GM12878 (cell line): ENCODE measurements around the gene SLC66A3. TPM values are rescaled to one million over a fixed set of nuclear protein-coding genes. Genes with fewer than 3 reads are reported as not detected.

Source experiments
- ATAC-seq: fragments of 200-7000 bp; cut with Tn5 transposase; 3 replicates; pipeline ENCODE4 v1.9.1; 2020; ENCODE audit warnings: mild to moderate bottlenecking, moderate library complexity
- BruUV-seq: library from RNA; stranded (reverse); fragments of 400-500 nt; replicated peaks from 2 replicates; lab custom pipeline; 2021; lab: Mats Ljungman, UMichigan
- CTCF ChIA-PET: fragments of 300-600 bp; sonication (Branson Sonifier 250); formaldehyde crosslinking; extraction: SDS; loops from one replicate; lab custom pipeline; 2021; ENCODE audit warnings: inconsistent platforms; lab: Yijun Ruan, JAX
- POLR2A ChIA-PET: fragments of 350-600 bp; formaldehyde crosslinking; extraction: SDS; loops from one replicate; lab custom pipeline; 2021; ENCODE audit warnings: inconsistent platforms; lab: Charles Lee
- RAD21 ChIA-PET: fragments of 300-600 bp; sonication (Branson Sonifier 250); formaldehyde crosslinking; loops from one replicate; lab custom pipeline; 2023; ENCODE audit warnings: antibody characterized with exemption; ENCODE audit not compliant: unreplicated experiment; lab: Charles Lee
- SMC1A ChIA-PET: fragments of 300-600 bp; sonication (Branson Sonifier 250); formaldehyde crosslinking; loops from one replicate; lab custom pipeline; 2023; ENCODE audit not compliant: unreplicated experiment, uncharacterized antibody; lab: Charles Lee
- DNase-seq: peaks from one replicate; pipeline ENCODE4 v3.0.0-alpha.2; 2011; ENCODE audit warnings: low read depth, low spot score
- FAIRE-seq: peaks from 3 replicates; lab custom pipeline; 2011; peaks lifted over from hg19 to GRCh38; lab: Jason Lieb, UNC
- H2AFZ ChIP-seq: 2 replicates; pipeline ENCODE4 v1.6.0; 2011; ENCODE audit warnings: low read depth, low read length, control low read depth; ENCODE audit not compliant: control insufficient read depth
- H3K27ac ChIP-seq: 2 replicates; pipeline ENCODE4 v1.5.1; 2011; ENCODE audit warnings: control low read depth; ENCODE audit not compliant: control insufficient read depth, insufficient read depth
- H3K27me3 ChIP-seq, 2 experiments: replicated peaks in 1 of 2; 2 replicates each; pipeline versions ENCODE4 v1.6.0 to v1.6.1; 2011; ENCODE audit warnings: low read length in 1 of 2; ENCODE audit not compliant: control insufficient read depth in 2 of 2, insufficient read depth in 2 of 2
- H3K36me3 ChIP-seq, 2 experiments: 2 replicates each; pipeline ENCODE4 v1.5.1; 2011; ENCODE audit warnings: low read length in 1 of 2; ENCODE audit not compliant: control insufficient read depth in 2 of 2, insufficient read depth in 2 of 2
- H3K4me1 ChIP-seq: 2 replicates; pipeline ENCODE4 v1.6.1; 2011; ENCODE audit warnings: mild to moderate bottlenecking, low read length, moderate library complexity, mixed read lengths; ENCODE audit not compliant: control insufficient read depth, insufficient read depth
- H3K4me2 ChIP-seq: 2 replicates; pipeline ENCODE4 v1.6.0; 2011; ENCODE audit warnings: control low read depth; ENCODE audit not compliant: control insufficient read depth, insufficient read depth
- H3K4me3 ChIP-seq: fragments of 200-600 bp; sonication (generic); 2 replicates; pipeline ENCODE4 v1.5.1; 2016
- H3K79me2 ChIP-seq: 2 replicates; pipeline ENCODE4 v1.6.0; 2011; ENCODE audit warnings: low read length; ENCODE audit not compliant: control insufficient read depth, insufficient read depth
- H3K9ac ChIP-seq: 2 replicates; pipeline ENCODE4 v1.8.0; 2011; ENCODE audit warnings: low read length, control low read depth, mixed read lengths; ENCODE audit not compliant: control insufficient read depth, insufficient read depth
- H3K9me3 ChIP-seq: replicated peaks from 3 replicates; pipeline ENCODE4 v1.5.1; 2011; ENCODE audit warnings: mild to moderate bottlenecking, low read length; ENCODE audit not compliant: control insufficient read depth, insufficient read depth
- H4K20me1 ChIP-seq: 2 replicates; pipeline ENCODE4 v1.6.0; 2011; ENCODE audit not compliant: control insufficient read depth, insufficient read depth
- CBFB ChIP-seq: IDR thresholded peaks from 2 replicates; pipeline ENCODE4 v1.6.1; 2016; ENCODE audit warnings: antibody characterized with exemption, low read depth
- EGR1 ChIP-seq, 2 experiments: IDR thresholded peaks; 1 replicate in 1 of 2; 2 replicates in 1 of 2; pipeline ENCODE4 v1.6.1; 2011 to 2012; ENCODE audit warnings: low read depth in 2 of 2, low read length in 2 of 2, borderline replicate concordance in 1 of 2, mild to moderate bottlenecking in 1 of 2, moderate library complexity in 1 of 2
- NFIC ChIP-seq: IDR thresholded peaks from 2 replicates; pipeline ENCODE4 v1.6.1; 2012; ENCODE audit warnings: low read depth, mild to moderate bottlenecking, inconsistent platforms, low read length, moderate library complexity
- NFYB ChIP-seq: IDR thresholded peaks from 2 replicates; pipeline ENCODE4 v1.6.1; 2011; ENCODE audit warnings: low read depth, mild to moderate bottlenecking, low read length, improper control_type of control experiment, moderate library complexity; ENCODE audit not compliant: insufficient read depth
- NR2C2 ChIP-seq: IDR thresholded peaks from 2 replicates; pipeline ENCODE4 v1.6.1; 2011; ENCODE audit warnings: borderline replicate concordance, low read depth; ENCODE audit not compliant: control insufficient read depth, insufficient read length
- NR2F1 ChIP-seq: fragments of 450-650 bp; conservative IDR thresholded peaks from 2 replicates; pipeline ENCODE4 v1.6.1; 2017; ENCODE audit warnings: mild to moderate bottlenecking
- PAX5 ChIP-seq: IDR thresholded peaks from 2 replicates; pipeline ENCODE4 v1.6.1; 2011; ENCODE audit warnings: low read depth, low read length, borderline replicate concordance
- PML ChIP-seq: IDR thresholded peaks from 2 replicates; pipeline ENCODE4 v1.6.1; 2012; ENCODE audit warnings: low read length, inconsistent platforms
- POLR2AphosphoS2 ChIP-seq: IDR thresholded peaks from 2 replicates; pipeline ENCODE4 v1.6.1; 2011; ENCODE audit warnings: low read depth, mild to moderate bottlenecking, low read length, improper control_type of control experiment, moderate library complexity
- RCOR1 ChIP-seq: conservative IDR thresholded peaks from 2 replicates; pipeline ENCODE4 v1.6.1; 2012; ENCODE audit warnings: low read depth, low read length, improper control_type of control experiment
- SPI1 ChIP-seq: IDR thresholded peaks from 2 replicates; pipeline ENCODE4 v1.6.1; 2011; ENCODE audit warnings: low read depth, mild to moderate bottlenecking, low read length, moderate library complexity, borderline replicate concordance; ENCODE audit not compliant: insufficient read depth
- SREBF1 ChIP-seq: IDR thresholded peaks from 2 replicates; pipeline ENCODE4 v1.6.1; 2012; ENCODE audit warnings: mild to moderate bottlenecking, low read length
- SRF ChIP-seq, 2 experiments: IDR thresholded peaks; 2 replicates each; pipeline ENCODE4 v1.6.1; 2011; ENCODE audit warnings: low read depth in 2 of 2, low read length in 2 of 2, mild to moderate bottlenecking in 1 of 2, moderate library complexity in 1 of 2
- STAT1 ChIP-seq: fragments of 450-650 bp; conservative IDR thresholded peaks from 2 replicates; pipeline ENCODE4 v1.6.1; 2014; ENCODE audit warnings: antibody characterized with exemption, mild to moderate bottlenecking
- ZSCAN29 ChIP-seq: fragments of 450-650 bp; IDR thresholded peaks from 2 replicates; pipeline ENCODE4 v1.6.1; 2017; ENCODE audit warnings: mild to moderate bottlenecking, moderate library complexity
- WGBS: methylation state at CpG from one replicate; pipeline ENCODE4 v1.1.6; 2016; ENCODE audit warnings: low lambda C conversion rate; ENCODE audit not compliant: insufficient replicate concordance, insufficient coverage; ENCODE audit errors: missing lambda C conversion rate; 5-methylcytosine and 5-hydroxymethylcytosine counted together
- in situ Hi-C: fragments of 300-500 bp; cut with MboI; formaldehyde crosslinking; loops from 9 replicates; pipeline ENCODE4 v1.14.3; 2018; ENCODE audit warnings: mixed read lengths
- intact Hi-C: fragments of 100-400 bp; cut with micrococcal nuclease; formaldehyde crosslinking; loops from one replicate; pipeline ENCODE4 v1.14.2; 2022; ENCODE audit not compliant: unreplicated experiment
- polyA plus RNA-seq, 11 experiments: library from polyadenylated mRNA; depleted of rRNA in 4 of 11; unstranded in 6 of 11; stranded (reverse) in 5 of 11; fragments of >200 nt; fragmentation: Nextera tagmentation in 4 of 11; fragmentation: Illumina TruSeq in 1 of 11; extraction: Ambion mirVana in 4 of 11; extraction: Trizol in 1 of 11; gene quantifications; 1 replicate in 1 of 11; 2 replicates in 10 of 11; pipeline versions ENCODE4 v1.2.1 to v1.2.3, GENCODE V29; 2011 to 2016; ENCODE audit warnings: inconsistent platforms in 2 of 11, missing spikeins in 2 of 11, low read depth in 1 of 11
- total RNA-seq, 4 experiments: library from RNA; depleted of rRNA in 3 of 4; stranded (reverse); fragments of >200 nt in 3 of 4; fragmentation: Illumina TruSeq in 1 of 4; extraction: Trizol in 1 of 4; gene quantifications; 2 replicates each; pipeline versions ENCODE4 v1.2.1 to v1.2.3, GENCODE V29; 2013 to 2021
- TF ChIP-seq, protein P1 (sequence below): IDR thresholded peaks from 2 replicates; pipeline ENCODE4 v1.6.1; 2011; ENCODE audit warnings: borderline replicate concordance, low read depth, mild to moderate bottlenecking, moderate library complexity, mixed read lengths, low read length; ENCODE audit not compliant: insufficient read depth; ENCODE audit errors: extremely low read length

The SLC66A3 gene
- total and polyA plus RNA-seq, 10 of the 15 experiments (the other 5 are each of a cell fraction or from before 2014, with no cell fraction given) = 1.4 to 14.2 (median 6.4) TPM

DNA sequence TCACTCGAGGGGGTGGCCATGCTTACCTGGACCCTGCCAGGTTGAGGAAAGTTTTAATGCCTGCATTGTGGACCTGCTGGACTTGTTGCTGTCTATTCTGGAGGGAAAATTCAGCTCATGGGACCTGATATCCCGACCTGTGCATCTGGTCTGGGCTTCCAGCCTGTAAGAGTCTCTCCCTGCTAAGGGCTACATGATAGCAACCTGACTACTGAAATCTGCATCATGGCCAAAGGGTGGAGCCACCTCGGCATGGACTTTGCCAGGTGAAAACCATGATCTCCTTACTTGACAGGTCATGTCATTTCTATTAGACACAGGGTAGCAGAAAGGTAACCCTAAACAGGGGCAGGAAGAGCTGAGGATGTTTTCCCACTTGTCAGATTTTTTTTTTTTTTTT is 12.9 kb upstream of the SLC66A3 start:
- H3K4me1 ChIP-seq = no peaks in the 10 kb centered on the region
- WGBS = 0% methylated on average over 3 of the region's 3 CpGs
- no peak for DNase-seq
- H3K36me3 ChIP-seq = no peaks in the 10 kb centered on the region
- POLR2A ChIA-PET = interaction anchor here (0.7 kb wide), 1 partner anchor 19 kb away, joined by 7 read pairs; no protein-coding TSS in a partner anchor
- FAIRE-seq = no peak
- TF ChIP-seq NR2F1 (no peak), PML (no peak), NR2C2 (no peak), NFIC (no peak), ZSCAN29 (no peak), POLR2AphosphoS2 (no peak), NFYB (no peak), EGR1 (IDR thresholded peaks at IDR 0.05; ENCODE audit: borderline replicate concordance in 1 of 2, low read depth in 2 of 2, low read length in 2 of 2) (no peak), CBFB (no peak), SRF (IDR thresholded peaks at IDR 0.05; ENCODE audit: low read depth in 2 of 2, low read length in 2 of 2) (no peak), RCOR1 (no peak), PAX5 (no peak), STAT1 (no peak), SPI1 (no peak), SREBF1 (no peak)
- TF ChIP-seq, protein P1, sequence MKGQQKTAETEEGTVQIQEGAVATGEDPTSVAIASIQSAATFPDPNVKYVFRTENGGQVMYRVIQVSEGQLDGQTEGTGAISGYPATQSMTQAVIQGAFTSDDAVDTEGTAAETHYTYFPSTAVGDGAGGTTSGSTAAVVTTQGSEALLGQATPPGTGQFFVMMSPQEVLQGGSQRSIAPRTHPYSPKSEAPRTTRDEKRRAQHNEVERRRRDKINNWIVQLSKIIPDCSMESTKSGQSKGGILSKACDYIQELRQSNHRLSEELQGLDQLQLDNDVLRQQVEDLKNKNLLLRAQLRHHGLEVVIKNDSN = no peak
- TF ChIP-seq, all 136 proteins: peak for 0
- Histone ChIP-seq H3K79me2 (no peaks in the 10 kb centered on the region), H3K27ac (no peak overlapping the region), H2AFZ (no peak overlapping the region), H3K4me2 (no peak overlapping the region), H3K27me3 (peaks cover 0 to 3% of the 10 kb centered on the region in 2 experiments; a peak in 1 of 4 replicates), H3K9me3 (no peaks in the 10 kb centered on the region; the same call in 2 of the 3 replicates), H3K4me3 (no peak overlapping the region), H4K20me1 (no peaks in the 10 kb centered on the region), H3K9ac (no peak overlapping the region)
- SMC1A ChIA-PET = interaction anchor here (0.7 kb wide), 1 partner anchor 24 kb away, joined by 3 read pairs; no protein-coding TSS in a partner anchor
- RAD21 ChIA-PET = interaction anchor here (0.6 to 0.7 kb wide), 3 partner anchors 13 to 340 kb away, joined by 3 to 4 read pairs (median 3); no protein-coding TSS in a partner anchor
- in situ Hi-C loops = no loop called here
- BruUV-seq = no TSS peak
- ATAC-seq = no peak
- CTCF ChIA-PET = no interaction called here
- intact Hi-C loops = no loop called here
